Esophagus squamous epithelium (tissue), 4 donors: ENCODE data around the gene RASGRF2.

Experiments used
- POLR2A ChIP-seq, 4 donors: fragments of 450-650 bp; IDR thresholded peaks; one replicate each; pipeline ENCODE4 v1.6.1; 2017; ENCODE audit warnings: antibody characterized with exemption in 4 of 4, mild to moderate bottlenecking in 4 of 4, moderate library complexity in 3 of 4
- TF ChIP-seq, protein P1 (sequence below), 6 experiments: fragments of 450-650 bp in 4 of 6; fragments of 200-600 bp in 2 of 6; sonication (generic) in 2 of 6; IDR thresholded peaks; one replicate each; pipeline ENCODE4 v1.5.1; 2016 to 2019; ENCODE audit warnings: antibody characterized with exemption in 6 of 6, mild to moderate bottlenecking in 4 of 6, moderate library complexity in 4 of 6

DNA sequence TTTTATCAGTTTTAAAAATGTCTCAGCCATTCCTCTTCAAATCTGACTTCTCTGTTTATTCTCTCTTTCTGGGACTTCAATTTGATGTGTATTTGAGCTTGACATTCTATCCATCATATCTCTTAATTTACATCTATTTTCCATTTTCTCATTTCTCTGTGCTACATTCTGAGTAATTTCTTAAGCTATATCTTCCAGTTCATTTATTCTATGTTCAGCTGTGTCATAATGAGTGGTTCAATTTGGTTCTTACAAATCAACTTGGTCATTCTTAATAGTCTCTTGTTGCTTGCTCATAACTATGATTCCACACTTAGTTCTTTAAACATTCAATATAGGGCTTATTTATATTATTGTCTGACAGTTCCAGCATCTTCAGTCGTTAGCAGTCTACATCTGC lies 289.8 kb downstream of the RASGRF2 start:
- TF ChIP-seq, protein P1, sequence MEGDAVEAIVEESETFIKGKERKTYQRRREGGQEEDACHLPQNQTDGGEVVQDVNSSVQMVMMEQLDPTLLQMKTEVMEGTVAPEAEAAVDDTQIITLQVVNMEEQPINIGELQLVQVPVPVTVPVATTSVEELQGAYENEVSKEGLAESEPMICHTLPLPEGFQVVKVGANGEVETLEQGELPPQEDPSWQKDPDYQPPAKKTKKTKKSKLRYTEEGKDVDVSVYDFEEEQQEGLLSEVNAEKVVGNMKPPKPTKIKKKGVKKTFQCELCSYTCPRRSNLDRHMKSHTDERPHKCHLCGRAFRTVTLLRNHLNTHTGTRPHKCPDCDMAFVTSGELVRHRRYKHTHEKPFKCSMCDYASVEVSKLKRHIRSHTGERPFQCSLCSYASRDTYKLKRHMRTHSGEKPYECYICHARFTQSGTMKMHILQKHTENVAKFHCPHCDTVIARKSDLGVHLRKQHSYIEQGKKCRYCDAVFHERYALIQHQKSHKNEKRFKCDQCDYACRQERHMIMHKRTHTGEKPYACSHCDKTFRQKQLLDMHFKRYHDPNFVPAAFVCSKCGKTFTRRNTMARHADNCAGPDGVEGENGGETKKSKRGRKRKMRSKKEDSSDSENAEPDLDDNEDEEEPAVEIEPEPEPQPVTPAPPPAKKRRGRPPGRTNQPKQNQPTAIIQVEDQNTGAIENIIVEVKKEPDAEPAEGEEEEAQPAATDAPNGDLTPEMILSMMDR (IDR thresholded peaks at IDR 0.05): no peak
- TF ChIP-seq POLR2A (IDR thresholded peaks at IDR 0.05): no peak
